GM12872 (cell line): ENCODE data around the gene PAWR.

Experiments
- CTCF ChIP-seq: IDR thresholded peaks from 3 replicates; pipeline ENCODE4 v1.5.1; 2011; ENCODE audit warnings: low read depth, mild to moderate bottlenecking, low read length, moderate library complexity; ENCODE audit not compliant: insufficient read depth

PAWR gene

GRCh38 chr12:79690638-79691510 lies at the start of gene PAWR:
Gene PAWR (minus strand): TSS chr12:79690964. CDS start chr12:79690244, 720 bp downstream.
- peak; percentile 32 for TF ChIP-seq CTCF

- TF ChIP-seq CTCF, result peak; percentile 55; the same call in 2 of the 3 replicates
These were observed 47.3 kb upstream of the PAWR start for GRCh38 chr12:79737875-79738718.

GRCh38 chr12:79732638-79733037 lies 41.9 kb upstream of the PAWR start:
- TF ChIP-seq CTCF, result no peak

- TF ChIP-seq CTCF, result no peak
These were observed 35.2 kb upstream of the PAWR start for GRCh38 chr12:79725987-79726386.

- TF ChIP-seq CTCF, result no peak
These were observed 26.2 kb upstream of the PAWR start for GRCh38 chr12:79717006-79717405.

- TF ChIP-seq CTCF, result no peak
These were observed 24.5 kb upstream of the PAWR start for GRCh38 chr12:79715308-79715707.
